Epithelial cell of esophagus (primary cell): ENCODE measurements around the gene ADAMTS5.

ENCODE experiments used
- DNase-seq: peaks from one replicate; pipeline ENCODE4 v3.0.0; 2010; ENCODE audit warnings: low read depth
- H3K4me3 ChIP-seq: 2 replicates; pipeline ENCODE4 v1.5.1; 2011; ENCODE audit warnings: mild to moderate bottlenecking, low read length, control low read depth
- TF ChIP-seq, protein P1 (sequence below): IDR thresholded peaks from 2 replicates; pipeline ENCODE4 v1.5.1; 2011; ENCODE audit warnings: low read depth, mild to moderate bottlenecking, low read length, control low read depth, inconsistent platforms; ENCODE audit not compliant: insufficient read depth; ENCODE audit errors: missing control alignments

Gene ADAMTS5

DNA sequence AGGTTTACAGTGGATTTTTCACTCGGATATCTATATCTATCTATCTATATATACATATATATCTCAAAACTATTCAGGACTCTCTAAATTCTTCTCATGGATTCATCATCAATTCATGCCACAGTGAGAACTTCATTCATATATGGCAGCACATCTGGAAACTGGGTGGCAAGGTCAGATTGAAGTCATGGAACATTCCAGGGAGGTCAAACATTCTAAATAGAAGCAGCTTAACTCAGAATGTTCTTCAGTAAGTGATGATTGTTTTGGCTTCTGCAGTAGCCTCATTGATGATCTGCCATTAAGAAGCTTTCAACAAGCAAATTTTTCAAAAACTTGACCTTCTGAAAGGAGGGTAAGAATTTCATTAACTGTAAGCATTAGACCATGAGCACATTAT is 74.7 kb downstream of the ADAMTS5 start:
- no peak for DNase-seq
- TF ChIP-seq, protein P1, sequence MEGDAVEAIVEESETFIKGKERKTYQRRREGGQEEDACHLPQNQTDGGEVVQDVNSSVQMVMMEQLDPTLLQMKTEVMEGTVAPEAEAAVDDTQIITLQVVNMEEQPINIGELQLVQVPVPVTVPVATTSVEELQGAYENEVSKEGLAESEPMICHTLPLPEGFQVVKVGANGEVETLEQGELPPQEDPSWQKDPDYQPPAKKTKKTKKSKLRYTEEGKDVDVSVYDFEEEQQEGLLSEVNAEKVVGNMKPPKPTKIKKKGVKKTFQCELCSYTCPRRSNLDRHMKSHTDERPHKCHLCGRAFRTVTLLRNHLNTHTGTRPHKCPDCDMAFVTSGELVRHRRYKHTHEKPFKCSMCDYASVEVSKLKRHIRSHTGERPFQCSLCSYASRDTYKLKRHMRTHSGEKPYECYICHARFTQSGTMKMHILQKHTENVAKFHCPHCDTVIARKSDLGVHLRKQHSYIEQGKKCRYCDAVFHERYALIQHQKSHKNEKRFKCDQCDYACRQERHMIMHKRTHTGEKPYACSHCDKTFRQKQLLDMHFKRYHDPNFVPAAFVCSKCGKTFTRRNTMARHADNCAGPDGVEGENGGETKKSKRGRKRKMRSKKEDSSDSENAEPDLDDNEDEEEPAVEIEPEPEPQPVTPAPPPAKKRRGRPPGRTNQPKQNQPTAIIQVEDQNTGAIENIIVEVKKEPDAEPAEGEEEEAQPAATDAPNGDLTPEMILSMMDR, result no peak

DNA sequence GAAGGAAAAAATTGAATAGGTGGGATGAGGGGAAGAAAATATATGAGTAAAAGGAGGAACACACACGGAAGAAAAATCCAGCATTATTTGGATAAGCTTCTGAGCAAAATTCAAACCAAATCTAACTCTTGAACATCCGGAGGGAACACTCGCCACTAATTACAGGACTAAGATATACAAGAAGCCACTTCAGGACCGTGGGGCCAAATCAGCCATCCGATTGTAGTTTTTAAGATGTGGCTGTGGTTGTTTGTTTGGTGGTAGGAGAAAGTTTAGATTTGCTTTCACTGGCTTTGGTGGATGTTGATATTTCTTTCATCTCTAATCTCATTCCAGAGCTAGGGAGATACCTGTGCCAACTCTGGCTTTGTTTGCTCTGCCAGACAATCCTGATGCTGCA is 78.0 kb downstream of the ADAMTS5 start:
- DNase-seq, result no peak
- TF ChIP-seq, protein P1, result no peak
- H3K4me3 ChIP-seq, result no peak overlapping the region

More for the DNA sequence above, 74.7 kb downstream of the ADAMTS5 start:
- H3K4me3 ChIP-seq, result no peak overlapping the region

DNA sequence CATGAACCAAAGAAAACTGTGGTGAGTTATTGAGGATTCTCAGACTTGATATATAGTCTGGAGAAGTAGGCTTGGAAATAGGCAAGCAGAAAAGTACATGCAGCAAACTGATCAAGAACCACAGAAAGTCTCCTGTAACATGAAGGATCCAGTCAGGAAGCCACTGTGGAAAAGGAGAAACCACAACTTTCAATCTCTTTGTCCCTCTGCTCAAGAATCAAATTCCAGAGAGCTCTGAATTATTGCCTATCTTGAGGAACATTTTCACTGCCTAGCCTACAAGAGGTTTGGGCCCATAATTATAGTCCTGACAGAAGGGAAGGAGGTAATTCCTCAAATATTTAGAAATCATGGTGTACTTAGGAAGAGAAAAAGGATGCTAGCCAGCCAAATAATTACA is 78.6 kb downstream of the ADAMTS5 start:
- TF ChIP-seq, protein P1, result no peak
- no peak overlapping the region for H3K4me3 ChIP-seq
- no peak for DNase-seq

DNA sequence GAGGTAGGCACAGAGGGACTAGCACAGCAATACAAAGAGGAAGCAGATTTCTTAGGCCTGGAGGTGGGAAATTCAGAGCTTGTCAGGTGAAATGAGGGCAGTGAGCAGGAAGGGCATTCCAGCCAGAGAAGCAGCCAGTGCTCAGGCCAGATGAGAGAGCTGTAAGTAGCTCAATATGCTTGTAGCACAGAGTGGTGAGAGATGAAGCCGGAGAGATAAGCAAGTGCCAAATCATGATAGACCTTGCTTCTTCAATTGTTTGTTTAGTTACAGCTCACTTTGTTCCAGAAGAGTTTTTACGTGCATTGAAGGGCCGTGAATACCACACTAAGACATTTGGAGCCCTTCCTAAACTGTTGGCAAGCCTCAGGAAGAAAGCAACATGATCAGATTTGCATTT is 79.6 kb downstream of the ADAMTS5 start:
- DNase-seq, result no peak
- TF ChIP-seq, protein P1, result no peak
- no peak overlapping the region for H3K4me3 ChIP-seq

DNA sequence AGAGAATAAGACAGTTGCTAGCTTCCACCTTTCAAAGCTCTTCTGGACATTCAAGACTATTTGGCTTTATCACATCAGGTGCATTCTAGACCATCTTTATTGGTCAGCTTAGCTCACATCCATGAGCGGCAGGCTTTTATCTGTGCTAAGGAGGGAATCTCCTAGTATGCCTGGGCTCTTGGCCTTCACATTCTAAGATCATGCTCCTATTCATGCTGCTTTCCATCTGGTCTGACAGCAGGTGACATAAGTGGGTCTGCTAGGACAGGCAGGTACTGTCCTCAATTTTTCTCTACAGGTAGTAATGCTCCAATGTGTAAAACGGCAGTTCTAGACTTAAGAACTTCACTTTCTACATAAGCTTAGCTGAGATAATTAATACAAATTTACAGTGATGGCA is 82.5 kb downstream of the ADAMTS5 start:
- DNase-seq, result no peak
- TF ChIP-seq, protein P1, result no peak
- no peak overlapping the region for H3K4me3 ChIP-seq

DNA sequence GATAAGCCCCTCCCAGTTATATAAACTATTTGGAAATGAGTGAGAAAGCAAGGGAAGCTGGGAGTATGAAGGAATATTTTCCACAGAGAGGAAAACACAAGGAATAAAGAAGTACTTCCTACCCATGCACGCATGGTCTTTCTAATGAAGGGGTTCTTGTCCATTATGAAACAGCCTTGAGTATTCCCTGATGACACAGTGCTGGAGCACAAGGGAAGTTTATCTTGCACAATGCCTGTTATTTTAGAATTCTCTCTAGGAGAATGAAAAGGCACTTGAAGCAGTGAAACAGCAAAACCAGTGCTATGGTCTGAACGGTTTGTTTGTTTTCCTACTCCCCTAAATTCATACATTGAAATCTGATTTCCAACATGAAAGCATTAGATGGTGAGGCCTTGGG is 83.1 kb downstream of the ADAMTS5 start:
- no peak for DNase-seq
- TF ChIP-seq, protein P1, result no peak

DNA sequence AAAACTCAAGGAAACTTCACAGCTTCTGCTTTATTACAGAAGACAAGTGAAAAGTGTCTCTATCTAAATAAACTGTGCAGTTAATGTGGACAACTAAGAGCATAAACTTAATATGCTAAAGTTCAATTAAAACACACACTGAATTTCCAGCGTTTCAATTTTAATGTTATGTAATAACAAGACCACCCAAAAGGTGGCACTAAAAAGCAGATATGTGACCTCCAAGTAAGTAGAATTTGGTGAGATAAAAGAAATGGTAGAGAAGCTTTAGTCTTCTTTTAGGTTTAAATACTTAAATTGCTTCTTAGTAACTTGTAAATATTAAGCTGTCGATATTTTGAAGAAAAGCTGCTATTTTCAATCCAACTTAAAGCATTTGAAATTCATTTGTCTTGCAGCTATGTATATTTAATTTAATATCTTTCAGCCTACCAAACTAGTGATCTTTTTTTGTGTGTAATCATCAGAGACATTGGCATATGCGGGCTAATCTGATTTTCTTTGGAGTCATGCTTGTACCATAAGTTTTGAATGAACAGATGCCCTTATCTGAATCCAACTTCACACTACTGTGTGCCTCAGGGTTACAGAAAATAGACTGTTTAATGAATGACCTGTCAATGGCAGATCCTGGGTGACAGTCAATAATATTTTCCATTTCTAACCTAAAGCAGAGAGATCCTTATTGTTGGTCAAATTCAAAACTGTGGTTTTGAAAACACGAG is 85.2 kb downstream of the ADAMTS5 start:
- TF ChIP-seq, protein P1, result no peak
- H3K4me3 ChIP-seq, result no peak overlapping the region
- peak; percentile 6 for DNase-seq

More for the DNA sequence above, 83.1 kb downstream of the ADAMTS5 start:
- no peak overlapping the region for H3K4me3 ChIP-seq
